H1 (cell line): ENCODE measurements around the gene FBN1. TPM values are rescaled to one million over a fixed set of nuclear protein-coding genes. Genes with fewer than 3 reads are reported as not detected.

Source experiments
- CTCF ChIA-PET: fragments of 300-600 bp; sonication (Branson Sonifier 250); formaldehyde crosslinking; loops from one replicate; lab custom pipeline; 2021; ENCODE audit not compliant: partially characterized antibody; lab: Charles Lee
- POLR2A ChIA-PET: fragments of 300-600 bp; sonication (Branson Sonifier 250); formaldehyde crosslinking; loops from one replicate; lab custom pipeline; 2021; ENCODE audit warnings: inconsistent platforms; ENCODE audit not compliant: partially characterized antibody; lab: Charles Lee
- DNase-seq, 2 experiments: peaks; one replicate each; pipeline versions ENCODE4 v3.0.0 to v3.0.0-alpha.2; 2010 to 2022; ENCODE audit warnings: low spot score in 2 of 2, low read depth in 1 of 2, mixed read lengths in 1 of 2
- FAIRE-seq: peaks from 2 replicates; lab custom pipeline; 2011; peaks lifted over from hg19 to GRCh38; lab: Jason Lieb, UNC
- H2AFZ ChIP-seq: 2 replicates; pipeline ENCODE4 v1.8.1; 2012; ENCODE audit warnings: low read length, inconsistent platforms
- H2AK5ac ChIP-seq: 2 replicates; pipeline ENCODE4 v1.6.1; 2013; ENCODE audit warnings: low read depth, low read length
- H2BK120ac ChIP-seq: replicated peaks from 2 replicates; pipeline ENCODE3; 2013; ENCODE audit warnings: low read depth, low read length, inconsistent platforms
- H2BK12ac ChIP-seq: 2 replicates; pipeline ENCODE4 v1.6.1; 2013; ENCODE audit warnings: low read depth, low read length
- H2BK15ac ChIP-seq: 2 replicates; pipeline ENCODE4 v1.6.1; 2013; ENCODE audit warnings: low read length
- H2BK20ac ChIP-seq: 2 replicates; pipeline ENCODE4 v1.6.1; 2013; ENCODE audit warnings: low read length
- H2BK5ac ChIP-seq: 2 replicates; pipeline ENCODE4 v1.6.1; 2013; ENCODE audit warnings: low read depth, low read length
- H3K14ac ChIP-seq: 2 replicates; pipeline ENCODE4 v1.6.1; 2013; ENCODE audit warnings: inconsistent platforms; ENCODE audit not compliant: insufficient read length
- H3K18ac ChIP-seq: 2 replicates; pipeline ENCODE4 v1.6.1; 2013; ENCODE audit warnings: low read length; ENCODE audit errors: extremely low read depth
- H3K23ac ChIP-seq: 2 replicates; pipeline ENCODE4 v1.6.1; 2013; ENCODE audit warnings: inconsistent platforms; ENCODE audit not compliant: insufficient read length
- H3K23me2 ChIP-seq: 2 replicates; pipeline ENCODE4 v1.6.1; 2013; ENCODE audit warnings: low read depth, low read length
- H3K27ac ChIP-seq: 2 replicates; pipeline ENCODE4 v1.6.1; 2011; ENCODE audit warnings: low read depth, low read length, inconsistent platforms
- H3K27me3 ChIP-seq, 4 experiments: replicated peaks in 1 of 4; 1 replicate in 1 of 4; 2 replicates in 3 of 4; pipeline versions ENCODE4 v1.6.1 to v1.8.1; 2011 to 2013; ENCODE audit warnings: low read length in 3 of 4, mild to moderate bottlenecking in 3 of 4, inconsistent platforms in 2 of 4, mixed read lengths in 2 of 4, moderate library complexity in 1 of 4; ENCODE audit not compliant: control insufficient read depth in 3 of 4, insufficient read depth in 3 of 4; ENCODE audit errors: extremely low read depth in 1 of 4
- H3K36me3 ChIP-seq, 4 experiments: 2 replicates each; pipeline versions ENCODE4 v1.6.1 to v1.8.1; 2011 to 2013; ENCODE audit warnings: mild to moderate bottlenecking in 4 of 4, low read length in 3 of 4, moderate library complexity in 2 of 4, control low read depth in 1 of 4, inconsistent platforms in 1 of 4; ENCODE audit not compliant: insufficient read depth in 4 of 4, control insufficient read depth in 2 of 4
- H3K4ac ChIP-seq: replicated peaks from 2 replicates; pipeline ENCODE3; 2013; ENCODE audit warnings: low read length, low read depth, mixed read lengths, inconsistent platforms; ENCODE audit not compliant: insufficient read length
- H3K4me1 ChIP-seq, 4 experiments: replicated peaks in 1 of 4; 1 replicate in 1 of 4; 2 replicates in 3 of 4; pipeline versions ENCODE4 v1.6.1 to v1.8.1; 2011 to 2013; ENCODE audit warnings: low read length in 3 of 4, inconsistent platforms in 2 of 4, mixed read lengths in 1 of 4; ENCODE audit not compliant: insufficient read depth in 4 of 4, control insufficient read depth in 3 of 4
- H3K4me2 ChIP-seq, 2 experiments: 2 replicates each; pipeline versions ENCODE4 v1.6.1 to v1.8.1; 2011 to 2013; ENCODE audit warnings: low read depth in 2 of 2, low read length in 2 of 2, control low read depth in 1 of 2, inconsistent platforms in 1 of 2, mild to moderate bottlenecking in 1 of 2; ENCODE audit not compliant: insufficient read depth in 1 of 2
- H3K4me3 ChIP-seq, 4 experiments: fragments of 200-600, 300-600 bp in 1 of 4; sonication (generic), shearing (Covaris generic), sonication (Bioruptor Twin) in 1 of 4; 2 replicates each; pipeline versions ENCODE4 v1.5.1 to v1.8.1; 2011 to 2016; ENCODE audit warnings: low read length in 4 of 4, low read depth in 3 of 4, control low read depth in 2 of 4, inconsistent platforms in 2 of 4, mild to moderate bottlenecking in 2 of 4, mixed read lengths in 1 of 4, moderate library complexity in 1 of 4; ENCODE audit not compliant: insufficient read depth in 2 of 4; ENCODE audit errors: extremely low read depth in 1 of 4
- H3K56ac ChIP-seq: replicated peaks from 2 replicates; pipeline ENCODE3; 2013; ENCODE audit warnings: low read depth, mild to moderate bottlenecking, mixed read lengths, low read length, inconsistent platforms; ENCODE audit not compliant: insufficient read length
- H3K79me1 ChIP-seq: 2 replicates; pipeline ENCODE4 v1.6.1; 2013; ENCODE audit warnings: low read depth, low read length, control low read depth
- H3K79me2 ChIP-seq, 2 experiments: 2 replicates each; pipeline versions ENCODE4 v1.6.1 to v1.8.1; 2012 to 2013; ENCODE audit warnings: low read length in 2 of 2, mild to moderate bottlenecking in 2 of 2, inconsistent platforms in 1 of 2; ENCODE audit not compliant: insufficient read depth in 2 of 2, control insufficient read depth in 1 of 2
- H3K9ac ChIP-seq, 4 experiments: replicated peaks in 1 of 4; 1 replicate in 1 of 4; 2 replicates in 3 of 4; pipeline versions ENCODE4 v1.6.1 to v1.8.1; 2011 to 2013; ENCODE audit warnings: low read depth in 3 of 4, low read length in 3 of 4, control low read depth in 2 of 4, mild to moderate bottlenecking in 2 of 4, moderate library complexity in 2 of 4, inconsistent platforms in 1 of 4; ENCODE audit errors: extremely low read depth in 1 of 4
- H3K9me3 ChIP-seq, 2 experiments: 2 replicates each; pipeline versions ENCODE4 v1.6.1 to v1.8.1; 2012 to 2013; ENCODE audit warnings: mild to moderate bottlenecking in 2 of 2, moderate library complexity in 2 of 2, control low read depth in 1 of 2, inconsistent platforms in 1 of 2, low read depth in 1 of 2, low read length in 1 of 2, mixed read lengths in 1 of 2; ENCODE audit not compliant: insufficient read depth in 2 of 2
- H4K20me1 ChIP-seq, 2 experiments: replicated peaks in 1 of 2; 2 replicates each; pipeline versions ENCODE3 to v1.8.1; 2011 to 2013; ENCODE audit warnings: inconsistent platforms in 2 of 2, low read length in 2 of 2, mild to moderate bottlenecking in 1 of 2; ENCODE audit not compliant: insufficient read depth in 2 of 2, control insufficient read depth in 1 of 2
- H4K5ac ChIP-seq: 2 replicates; pipeline ENCODE4 v1.6.1; 2013; ENCODE audit warnings: low read length, low read depth, mixed read lengths, inconsistent platforms; ENCODE audit not compliant: insufficient read length
- H4K8ac ChIP-seq: 2 replicates; pipeline ENCODE4 v1.8.0; 2013; ENCODE audit warnings: mild to moderate bottlenecking, moderate library complexity, low read length, inconsistent platforms; ENCODE audit not compliant: insufficient read depth; ENCODE audit errors: extremely low read depth
- H4K91ac ChIP-seq: replicated peaks from 2 replicates; pipeline ENCODE3; 2013; ENCODE audit warnings: low read length, mixed read lengths, inconsistent platforms; ENCODE audit not compliant: insufficient read length
- BACH1 ChIP-seq: IDR thresholded peaks from 2 replicates; pipeline ENCODE4 v1.6.1; 2012; ENCODE audit warnings: low read length, improper control_type of control experiment
- BCL11A ChIP-seq, 2 experiments: IDR thresholded peaks; one replicate each; pipeline ENCODE4 v1.6.1; 2011; ENCODE audit warnings: low read depth in 2 of 2, low read length in 2 of 2, mild to moderate bottlenecking in 2 of 2
- BRCA1 ChIP-seq: IDR thresholded peaks from 2 replicates; pipeline ENCODE4 v1.6.1; 2012; ENCODE audit warnings: low read depth, low read length, improper control_type of control experiment
- CHD1 ChIP-seq: IDR thresholded peaks from 2 replicates; pipeline ENCODE4 v1.6.1; 2012; ENCODE audit warnings: low read depth, low read length, improper control_type of control experiment
- EGR1 ChIP-seq: IDR thresholded peaks from 2 replicates; pipeline ENCODE4 v1.6.1; 2011; ENCODE audit warnings: low read depth, low read length, borderline replicate concordance
- FOSL1 ChIP-seq: IDR thresholded peaks from 2 replicates; pipeline ENCODE4 v1.6.1; 2011; ENCODE audit warnings: mild to moderate bottlenecking, low read depth, low read length, moderate library complexity; ENCODE audit not compliant: insufficient read depth
- POLR2A ChIP-seq, 2 experiments: IDR thresholded peaks; 1 replicate in 1 of 2; 2 replicates in 1 of 2; pipeline ENCODE4 v1.6.1; 2011; ENCODE audit warnings: low read depth in 2 of 2, low read length in 2 of 2, mild to moderate bottlenecking in 2 of 2; ENCODE audit errors: control extremely low read depth in 1 of 2
- POU5F1 ChIP-seq: IDR thresholded peaks from 2 replicates; pipeline ENCODE4 v1.6.1; 2011; ENCODE audit warnings: low read depth, mild to moderate bottlenecking, low read length, moderate library complexity
- RFX5 ChIP-seq: IDR thresholded peaks from 2 replicates; pipeline ENCODE4 v1.6.1; 2011; ENCODE audit warnings: low read depth, low read length, improper control_type of control experiment, borderline replicate concordance
- RXRA ChIP-seq: IDR thresholded peaks from 2 replicates; pipeline ENCODE4 v1.6.1; 2011; ENCODE audit warnings: low read depth, mild to moderate bottlenecking, low read length, moderate library complexity; ENCODE audit not compliant: insufficient read depth
- SIRT6 ChIP-seq: IDR thresholded peaks from one replicate; pipeline ENCODE4 v1.7.1; 2012; ENCODE audit warnings: low read length, inconsistent platforms
- TAF1 ChIP-seq: IDR thresholded peaks from 2 replicates; pipeline ENCODE4 v1.6.1; 2011; ENCODE audit warnings: mild to moderate bottlenecking, low read depth, low read length
- YY1 ChIP-seq: IDR thresholded peaks from 2 replicates; pipeline ENCODE4 v1.6.1; 2011; ENCODE audit warnings: low read depth, mild to moderate bottlenecking, low read length
- polyA plus RNA-seq, 7 experiments: library from polyadenylated mRNA; depleted of rRNA in 3 of 7; stranded (reverse) in 5 of 7; unstranded in 2 of 7; fragments of >200 nt in 5 of 7; fragments of 200-250 nt in 2 of 7; gene quantifications; 1 replicate in 5 of 7; 2 replicates in 1 of 7; 4 replicates in 1 of 7; pipeline versions ENCODE4 v1.2.1 to v1.2.3, GENCODE V29; 2011 to 2013; ENCODE audit warnings: missing spikeins in 2 of 7, mixed read lengths in 2 of 7
- total RNA-seq: library from RNA; stranded (reverse); fragmentation: NEBNext Ultra II Directional; extraction: Animal tissue kit (Norgen Biotek cat#: 25700); gene quantifications from 2 replicates; pipeline ENCODE4 v1.2.1, GENCODE V29; 2021
- TF ChIP-seq, protein P1 (sequence below): IDR thresholded peaks from 2 replicates; pipeline ENCODE4 v1.6.1; 2011; ENCODE audit warnings: low read depth, mild to moderate bottlenecking, low read length; ENCODE audit not compliant: insufficient read depth
- TF ChIP-seq, protein P2 (sequence below): IDR thresholded peaks from 2 replicates; pipeline ENCODE4 v1.6.1; 2012; ENCODE audit warnings: inconsistent platforms

Gene FBN1
- total and polyA plus RNA-seq, 2 of the 8 experiments (the other 6 are each of a cell fraction or from before 2014, with no cell fraction given) = 3.0 to 4.0 TPM

DNA sequence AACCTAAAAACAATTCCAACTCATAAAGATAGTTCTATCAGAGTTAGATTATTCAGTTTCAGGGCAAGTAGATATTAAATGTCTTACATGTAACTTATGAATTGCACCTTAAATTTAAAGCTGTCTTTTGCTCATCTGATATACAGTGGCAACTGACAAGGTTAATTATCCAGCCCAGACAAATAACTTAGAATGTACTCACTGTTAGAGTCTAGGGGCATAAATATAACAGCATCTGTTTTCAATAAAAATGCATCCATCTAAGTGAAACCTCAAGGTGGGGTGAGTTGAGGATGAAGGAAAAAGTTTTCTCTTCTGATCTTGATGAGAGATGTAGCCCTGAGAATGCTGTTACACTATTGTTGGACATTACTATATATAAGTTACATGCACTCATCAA is 112.6 kb downstream of the FBN1 start:
- H2BK5ac ChIP-seq = no peak overlapping the region
- H3K27ac ChIP-seq = no peak overlapping the region
- no peak overlapping the region for H3K4me2 ChIP-seq
- H4K20me1 ChIP-seq = no peaks in the 10 kb centered on the region
- no peaks in the 10 kb centered on the region for H3K79me2 ChIP-seq
- H3K56ac ChIP-seq = no peak overlapping the region
- no peak overlapping the region for H3K4ac ChIP-seq
- no peaks in the 10 kb centered on the region for H3K36me3 ChIP-seq
- no peak overlapping the region for H2AK5ac ChIP-seq
- DNase-seq = no peak
- no peak overlapping the region for H2BK20ac ChIP-seq
- no peaks in the 10 kb centered on the region for H3K4me1 ChIP-seq
- H3K18ac ChIP-seq = no peak overlapping the region
- H4K91ac ChIP-seq = no peak overlapping the region
- no peak for FAIRE-seq
- no peak overlapping the region for H4K5ac ChIP-seq
- no peak overlapping the region for H2BK120ac ChIP-seq
- H3K14ac ChIP-seq = no peak overlapping the region
- no peak overlapping the region for H2BK15ac ChIP-seq
- no peak overlapping the region for H2BK12ac ChIP-seq
- H3K9me3 ChIP-seq = no peaks in the 10 kb centered on the region
- no peaks in the 10 kb centered on the region for H3K27me3 ChIP-seq
- no peak overlapping the region for H4K8ac ChIP-seq
- H3K4me3 ChIP-seq = no peak overlapping the region
- no peak overlapping the region for H2AFZ ChIP-seq
- no peaks in the 10 kb centered on the region; the same call in 1 of the 2 replicates for H3K79me1 ChIP-seq
- CTCF ChIA-PET = interaction anchor here (1.0 kb wide), 1 partner anchor 10 kb away, joined by 3 read pairs; no protein-coding TSS in a partner anchor
- POLR2A ChIA-PET = interaction anchor here (0.6 kb wide), 1 partner anchor 162 kb away, joined by 3 read pairs; no protein-coding TSS in a partner anchor
- H3K23ac ChIP-seq = no peak overlapping the region
- TF ChIP-seq RFX5 = no peak
- no peak for TF ChIP-seq POLR2A (IDR thresholded peaks at IDR 0.05; ENCODE audit: control extremely low read depth in 1 of 2, low read depth in 2 of 2, low read length in 2 of 2)
- TF ChIP-seq BRCA1 = no peak
- no peak for TF ChIP-seq RXRA
- TF ChIP-seq FOSL1 = no peak
- no peak for TF ChIP-seq POU5F1
- TF ChIP-seq CHD1 = no peak
- no peak for TF ChIP-seq BCL11A (IDR thresholded peaks at IDR 0.05; ENCODE audit: low read depth in 2 of 2, low read length in 2 of 2)
- TF ChIP-seq, protein P1, sequence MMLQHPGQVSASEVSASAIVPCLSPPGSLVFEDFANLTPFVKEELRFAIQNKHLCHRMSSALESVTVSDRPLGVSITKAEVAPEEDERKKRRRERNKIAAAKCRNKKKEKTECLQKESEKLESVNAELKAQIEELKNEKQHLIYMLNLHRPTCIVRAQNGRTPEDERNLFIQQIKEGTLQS = no peak
- no peak for TF ChIP-seq SIRT6
- no peak for TF ChIP-seq TAF1
- TF ChIP-seq, protein P2, sequence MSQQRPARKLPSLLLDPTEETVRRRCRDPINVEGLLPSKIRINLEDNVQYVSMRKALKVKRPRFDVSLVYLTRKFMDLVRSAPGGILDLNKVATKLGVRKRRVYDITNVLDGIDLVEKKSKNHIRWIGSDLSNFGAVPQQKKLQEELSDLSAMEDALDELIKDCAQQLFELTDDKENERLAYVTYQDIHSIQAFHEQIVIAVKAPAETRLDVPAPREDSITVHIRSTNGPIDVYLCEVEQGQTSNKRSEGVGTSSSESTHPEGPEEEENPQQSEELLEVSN = no peak
- no peak for TF ChIP-seq BACH1
- no peak for TF ChIP-seq YY1
- no peak for TF ChIP-seq EGR1
- H3K23me2 ChIP-seq = no peaks in the 10 kb centered on the region; the same call in 1 of the 2 replicates
- H3K9ac ChIP-seq = no peak overlapping the region
